Gastrocnemius medialis (tissue), 4 donors: ENCODE measurements around the gene TMEM163. TPM values are rescaled to one million over a fixed set of nuclear protein-coding genes. Genes with fewer than 3 reads are reported as not detected.

Experiments used
- ATAC-seq, 2 donors: fragments of 150-250 bp; one replicate each; pipeline ENCODE4 v1.9.1; 2016
- DNase-seq, 2 donors: peaks; one replicate each; pipeline ENCODE4 v3.0.0-alpha.2; 2019
- H3K27ac ChIP-seq, 4 donors: fragments of 200-600 bp; sonication (generic); 1 replicate in 1 of 4; 2 replicates in 3 of 4; pipeline ENCODE4 v1.5.1; 2016 to 2018; ENCODE audit warnings: mild to moderate bottlenecking in 2 of 4, moderate library complexity in 1 of 4
- H3K27me3 ChIP-seq, 3 donors: fragments of 200-600 bp; sonication (generic) in 2 of 3; 1 replicate in 1 of 3; 2 replicates in 2 of 3; pipeline versions ENCODE4 v1.5.1 to v1.6.0; 2016 to 2019; ENCODE audit warnings: mild to moderate bottlenecking in 1 of 3, moderate library complexity in 1 of 3
- H3K36me3 ChIP-seq, 2 donors: fragments of 200-600 bp; sonication (generic) in 1 of 2; one replicate each; pipeline ENCODE4 v1.5.1; 2017 to 2018
- H3K4me1 ChIP-seq, 2 donors: fragments of 200-600 bp; sonication (generic) in 1 of 2; one replicate each; pipeline ENCODE4 v1.5.1; 2016 to 2017; ENCODE audit warnings: mild to moderate bottlenecking in 2 of 2
- H3K4me3 ChIP-seq, 4 donors: fragments of 200-600 bp; sonication (generic) in 3 of 4; 1 replicate in 1 of 4; 2 replicates in 3 of 4; pipeline ENCODE4 v1.5.1; 2016 to 2019; ENCODE audit warnings: mild to moderate bottlenecking in 2 of 4
- H3K9me3 ChIP-seq, 3 donors: fragments of 200-600 bp; sonication (generic) in 2 of 3; 1 replicate in 1 of 3; 2 replicates in 2 of 3; pipeline ENCODE4 v1.5.1; 2016 to 2019
- CTCF ChIP-seq, 5 experiments: fragments of 450-650 bp in 3 of 5; fragments of 200-600 bp in 2 of 5; sonication (generic) in 2 of 5; IDR thresholded peaks in 4 of 5; conservative IDR thresholded peaks in 1 of 5; 1 replicate in 4 of 5; 2 replicates in 1 of 5; pipeline ENCODE4 v1.5.1; 2016 to 2019; ENCODE audit warnings: antibody characterized with exemption in 5 of 5, mild to moderate bottlenecking in 3 of 5, moderate library complexity in 3 of 5
- POLR2A ChIP-seq, 2 donors: fragments of 450-650 bp; IDR thresholded peaks; one replicate each; pipeline ENCODE4 v1.6.1; 2017; ENCODE audit warnings: antibody characterized with exemption in 2 of 2, mild to moderate bottlenecking in 2 of 2, moderate library complexity in 2 of 2
- in situ Hi-C, 4 donors: fragments of 200-750 bp; cut with MboI; loops; one replicate each; pipeline versions ENCODE4 v1.15.0 to v1.8.0; 2017; ENCODE audit warnings: low sequenced_read_pairs in 4 of 4
- intact Hi-C: fragments of 100-400 bp; cut with DNase I; formaldehyde crosslinking; loops from one replicate; pipeline ENCODE4 v1.15.1; 2023; ENCODE audit warnings: low total_unique reads
- total RNA-seq, 4 donors: library from RNA; depleted of rRNA; stranded (reverse); fragments of >200 nt; gene quantifications; one replicate each; pipeline versions ENCODE4 v1.1.0 to v1.2.3, GENCODE V29; 2016

Gene TMEM163
- total RNA-seq, 4 donors from 2014 or later: not detected

GRCh38 chr2:134603966-134604365, 114.8 kb downstream of the TMEM163 start:
- TF ChIP-seq CTCF (IDR thresholded peaks at IDR 0.05 in 4 of 5, conservative IDR thresholded peaks at IDR 0.05 in 1 of 5) (no peak), POLR2A (IDR thresholded peaks at IDR 0.05) (no peak)

GRCh38 chr2:134602666-134603065, 116.1 kb downstream of the TMEM163 start:
- in situ Hi-C loops: no loop called here
- intact Hi-C loops: no loop called here
- no peak for ATAC-seq
- no peak for TF ChIP-seq CTCF (IDR thresholded peaks at IDR 0.05 in 4 of 5, conservative IDR thresholded peaks at IDR 0.05 in 1 of 5)
- no peak for TF ChIP-seq POLR2A (IDR thresholded peaks at IDR 0.05)
- Histone ChIP-seq H3K27me3 (no peaks in the 10 kb centered on the region), H3K4me3 (no peak overlapping the region), H3K9me3 (no peaks in the 10 kb centered on the region), H3K36me3 (no peaks in the 10 kb centered on the region), H3K4me1 (no peaks in the 10 kb centered on the region), H3K27ac (no peak overlapping the region)
- DNase-seq: no peak

More at GRCh38 chr2:134603966-134604365, 114.8 kb downstream of the TMEM163 start:
- no peak overlapping the region for H3K4me3 ChIP-seq
- intact Hi-C loops: no loop called here
- in situ Hi-C loops: no loop called here
- no peak overlapping the region for H3K27ac ChIP-seq
- no peaks in the 10 kb centered on the region for H3K9me3 ChIP-seq
- DNase-seq (no peak), ATAC-seq (no peak)
- no peaks in the 10 kb centered on the region for H3K27me3 ChIP-seq
- H3K4me1 ChIP-seq: no peaks in the 10 kb centered on the region
- H3K36me3 ChIP-seq: no peaks in the 10 kb centered on the region

GRCh38 chr2:134601264-134601663, 117.5 kb downstream of the TMEM163 start:
- DNase-seq: no peak
- intact Hi-C loops: no loop called here
- ATAC-seq: no peak
- H3K9me3 ChIP-seq: no peaks in the 10 kb centered on the region
- H3K27me3 ChIP-seq: no peaks in the 10 kb centered on the region
- in situ Hi-C loops: no loop called here
- TF ChIP-seq POLR2A (IDR thresholded peaks at IDR 0.05): no peak
- TF ChIP-seq CTCF (IDR thresholded peaks at IDR 0.05 in 4 of 5, conservative IDR thresholded peaks at IDR 0.05 in 1 of 5): no peak
- no peaks in the 10 kb centered on the region for H3K4me1 ChIP-seq
- H3K4me3 ChIP-seq: no peak overlapping the region
- no peak overlapping the region for H3K27ac ChIP-seq
- H3K36me3 ChIP-seq: no peaks in the 10 kb centered on the region

- ATAC-seq: no peak
- intact Hi-C loops (no loop called here), in situ Hi-C loops (no loop called here)
These were observed 118.6 kb downstream of the TMEM163 start for GRCh38 chr2:134600208-134600607.

More at GRCh38 chr2:134600208-134600607, 118.6 kb downstream of the TMEM163 start:
- H3K27ac ChIP-seq: no peak overlapping the region
- no peaks in the 10 kb centered on the region for H3K9me3 ChIP-seq
- DNase-seq: no peak
- no peak for TF ChIP-seq CTCF (IDR thresholded peaks at IDR 0.05 in 4 of 5, conservative IDR thresholded peaks at IDR 0.05 in 1 of 5)
- no peak for TF ChIP-seq POLR2A (IDR thresholded peaks at IDR 0.05)
- no peaks in the 10 kb centered on the region for H3K27me3 ChIP-seq
- H3K36me3 ChIP-seq: no peaks in the 10 kb centered on the region
- no peaks in the 10 kb centered on the region for H3K4me1 ChIP-seq
- H3K4me3 ChIP-seq: no peak overlapping the region
